ENCODE measurements around the gene IFIT2.

DNA sequence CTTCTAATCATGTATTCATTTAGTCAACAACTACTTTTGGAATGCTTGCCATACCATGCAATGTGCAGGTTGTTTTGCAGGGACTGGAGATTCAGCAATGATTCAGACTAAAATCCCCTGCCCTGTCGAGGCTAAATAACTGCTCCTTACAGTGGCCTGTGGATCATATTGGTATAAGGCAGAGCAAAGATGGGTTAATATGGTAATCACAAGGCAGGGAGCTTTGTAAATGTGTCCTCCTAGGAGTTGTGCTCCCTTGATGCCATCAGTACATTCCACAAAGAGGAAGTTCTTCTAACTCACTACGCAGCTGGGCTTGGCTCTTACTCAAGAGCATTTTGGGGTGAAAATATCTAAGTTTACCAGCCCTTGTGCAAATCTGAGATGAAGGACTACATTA, 614 bp upstream of the IFIT2 start:
- no peak for TF ChIP-seq REST (IDR thresholded peaks at IDR 0.05)
- TF ChIP-seq, protein P1, sequence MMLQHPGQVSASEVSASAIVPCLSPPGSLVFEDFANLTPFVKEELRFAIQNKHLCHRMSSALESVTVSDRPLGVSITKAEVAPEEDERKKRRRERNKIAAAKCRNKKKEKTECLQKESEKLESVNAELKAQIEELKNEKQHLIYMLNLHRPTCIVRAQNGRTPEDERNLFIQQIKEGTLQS (IDR thresholded peaks at IDR 0.05): no peak
- TF ChIP-seq CTCF (IDR thresholded peaks at IDR 0.05; ENCODE audit: low read depth, low read length, missing input control): no peak
- no peak for TF ChIP-seq MAX (IDR thresholded peaks at IDR 0.05)
- TF ChIP-seq YY1 (IDR thresholded peaks at IDR 0.05): no peak

Measured in liver (tissue), 3 donors.